ENCODE results near the gene SLC34A3. TPM values are rescaled to one million over a fixed set of nuclear protein-coding genes. Genes with fewer than 3 reads are reported as not detected.
A peak's percentile ranks its signal among the peaks of the same experiment; 100 is the strongest.

SLC34A3 gene
- total RNA-seq (under 1 TPM in 1 of 2 donors, not detected in 1; 0.06 TPM), polyA plus RNA-seq (ENCODE audit: insufficient read length in 2 of 2) (1 to 10 TPM in 1 of 2 donors, under 1 TPM in 1; 0.95 to 1.6 TPM)
- long read RNA-seq, donor 1 = 0 reads
- long read RNA-seq, donor 2 = 0 reads
- long read RNA-seq, donor 3 = 0 reads
- long read RNA-seq, donor 4 = 0 reads

DNA sequence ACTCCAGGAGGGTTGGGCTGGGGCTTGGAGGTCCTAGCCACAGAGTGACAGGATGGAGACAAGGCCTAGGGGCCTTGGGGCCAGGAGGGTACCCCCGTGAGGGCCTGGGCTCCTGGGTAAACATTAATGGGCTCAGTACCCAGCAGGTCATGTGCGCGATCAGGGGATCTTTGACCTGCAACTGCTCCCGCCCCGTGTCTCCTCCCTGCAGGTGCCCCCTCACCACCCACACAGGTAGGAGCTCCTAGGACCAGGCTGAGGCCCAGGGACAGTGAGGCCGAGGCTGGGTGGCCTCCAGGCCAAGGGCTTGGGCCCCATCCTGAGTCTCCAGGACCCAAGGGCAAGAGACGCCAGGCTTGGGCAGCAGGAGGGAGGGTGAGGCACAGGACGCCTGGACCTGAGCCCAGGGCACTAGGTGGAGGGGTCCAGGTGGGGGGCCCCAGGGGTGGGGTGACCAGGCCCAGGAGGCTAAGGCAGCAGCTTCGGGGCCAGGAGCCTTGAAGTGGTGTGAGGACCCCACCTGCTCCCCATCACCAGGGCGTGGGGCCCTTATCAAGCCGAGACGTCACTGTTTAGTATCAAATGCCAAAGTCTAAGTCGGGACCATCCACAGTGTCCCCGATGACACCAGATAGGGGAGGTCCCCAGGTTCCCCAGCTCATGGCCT lies at the start of gene SLC34A3:
SLC34A3 (plus strand) TSS at position 197 of the 667 bp plus-strand sequence. CDS start 802 bp downstream, outside the sequence.
- no peak within 1 kb of the TSS for H3K27ac ChIP-seq (ENCODE audit: low read depth, low read length)

DNA sequence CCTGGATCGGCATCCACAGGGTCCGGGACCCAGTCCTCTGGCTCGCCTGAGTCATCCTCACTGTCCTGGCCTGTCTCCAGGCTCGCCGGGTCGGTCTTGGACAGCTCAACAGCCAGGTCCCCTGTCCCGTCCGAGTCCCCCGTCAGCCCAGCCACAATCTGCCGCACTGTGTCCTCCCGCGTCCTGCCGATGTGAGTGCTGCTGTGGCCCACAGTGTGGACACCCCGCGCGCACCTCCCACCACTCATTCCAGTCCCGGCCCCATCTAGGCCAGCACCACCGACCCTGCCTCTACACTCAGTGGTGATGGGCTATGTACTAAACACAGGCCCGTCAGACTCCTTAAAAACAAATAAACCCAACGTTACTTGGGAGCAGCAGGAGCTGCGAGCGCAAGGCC lies 49.0 kb upstream of the SLC34A3 start:
- no peak for DNase-seq (ENCODE audit: low read depth in 4 of 6, low spot score in 6 of 6)
- no peaks in the 10 kb centered on the region for H3K9me3 ChIP-seq (ENCODE audit: control insufficient read depth, insufficient read depth, low read length)
- peaks cover 100% of the 10 kb centered on the region for H3K36me3 ChIP-seq (ENCODE audit: control insufficient read depth, insufficient read depth, low read length)
- no peak overlapping the region for H3K27ac ChIP-seq (ENCODE audit: low read depth, low read length)
- H3K4me1 ChIP-seq (ENCODE audit: control insufficient read depth, insufficient read depth, low read length) = peaks cover 12% of the 10 kb centered on the region
- no peak overlapping the region for H3K4me3 ChIP-seq (ENCODE audit: low read depth, low read length)
- WGBS (ENCODE audit: insufficient coverage) = 95% methylated on average over 22 of the region's 22 CpGs
- no peaks in the 10 kb centered on the region for H3K27me3 ChIP-seq (ENCODE audit: control insufficient read depth, insufficient read depth, low read length)

More for the DNA sequence above, at the start of gene SLC34A3:
- Histone ChIP-seq H3K4me3 (ENCODE audit: low read depth, low read length) (no peak within 1 kb of the TSS), H3K4me1 (ENCODE audit: control insufficient read depth, insufficient read depth, low read length) (peaks cover 15% of the 10 kb centered on the region), H3K36me3 (ENCODE audit: control insufficient read depth, insufficient read depth, low read length) (peaks cover 16% of the 10 kb centered on the region), H3K27me3 (ENCODE audit: control insufficient read depth, insufficient read depth, low read length) (no peaks in the 10 kb centered on the region), H3K9me3 (ENCODE audit: control insufficient read depth, insufficient read depth, low read length) (no peaks in the 10 kb centered on the region)
- WGBS (ENCODE audit: insufficient coverage) = 79% methylated on average over 14 of the region's 14 CpGs
- DNase-seq (ENCODE audit: low read depth in 4 of 6, low spot score in 6 of 6) = no peak

DNA sequence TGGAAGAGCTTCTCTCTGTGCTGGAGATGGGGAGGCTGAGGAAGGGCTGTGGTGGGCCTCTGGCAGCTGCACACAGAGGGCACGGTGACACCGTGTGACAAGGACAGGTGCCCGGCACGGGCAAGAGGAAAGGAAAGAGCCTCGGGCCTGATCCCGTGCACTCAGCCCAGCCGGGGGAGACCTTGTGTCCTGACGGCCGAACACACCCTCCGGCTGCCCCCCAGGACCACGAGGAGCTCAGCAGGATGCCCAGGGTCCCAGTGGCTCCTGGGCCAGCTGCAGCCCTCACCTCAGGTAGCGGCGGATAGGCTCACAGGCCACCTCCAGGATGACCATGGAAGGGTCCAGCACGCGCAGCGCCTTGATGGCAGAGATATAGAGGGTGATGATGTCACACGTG lies 47.9 kb upstream of the SLC34A3 start:
- Histone ChIP-seq H3K9me3 (ENCODE audit: control insufficient read depth, insufficient read depth, low read length) (no peaks in the 10 kb centered on the region), H3K4me3 (ENCODE audit: low read depth, low read length) (no peak overlapping the region), H3K4me1 (ENCODE audit: control insufficient read depth, insufficient read depth, low read length) (peaks cover 23% of the 10 kb centered on the region), H3K27me3 (ENCODE audit: control insufficient read depth, insufficient read depth, low read length) (no peaks in the 10 kb centered on the region), H3K36me3 (ENCODE audit: control insufficient read depth, insufficient read depth, low read length) (peaks cover 99% of the 10 kb centered on the region), H3K27ac (ENCODE audit: low read depth, low read length) (no peak overlapping the region)
- DNase-seq (ENCODE audit: low read depth in 4 of 6, low spot score in 6 of 6) = no peak
- 92% methylated on average over 17 of the region's 17 CpGs for WGBS (ENCODE audit: insufficient coverage)

DNA sequence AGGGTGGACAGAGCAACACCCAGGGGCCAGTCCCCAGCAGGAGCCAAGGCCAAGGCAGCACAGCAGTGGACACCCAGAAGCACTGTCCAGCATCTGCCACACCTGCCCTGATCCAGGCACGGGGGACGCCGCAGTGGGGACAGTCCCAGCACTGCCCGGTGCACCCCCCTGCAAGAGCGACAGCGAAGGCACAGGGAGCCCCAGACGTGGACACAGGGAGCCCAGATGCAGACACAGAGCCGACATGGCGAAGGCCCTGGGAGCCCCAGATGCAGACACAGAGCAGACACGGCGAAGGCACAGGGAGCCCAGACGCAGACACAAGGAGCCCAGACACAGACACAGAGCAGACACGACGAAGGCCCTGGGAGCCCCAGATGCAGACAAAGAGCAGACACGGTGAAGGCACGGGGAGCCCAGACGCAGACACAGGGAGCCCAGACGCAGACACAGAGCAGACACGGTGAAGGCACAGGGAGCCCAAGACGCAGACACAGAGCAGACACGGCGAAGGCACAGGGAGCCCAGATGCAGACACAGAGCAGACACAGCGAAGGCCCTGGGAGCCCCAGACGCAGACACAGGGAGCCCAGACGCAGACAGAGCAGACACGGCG lies 46.6 kb upstream of the SLC34A3 start:
- Histone ChIP-seq H3K27me3 (ENCODE audit: control insufficient read depth, insufficient read depth, low read length) (no peaks in the 10 kb centered on the region), H3K4me1 (ENCODE audit: control insufficient read depth, insufficient read depth, low read length) (peaks cover 30% of the 10 kb centered on the region), H3K27ac (ENCODE audit: low read depth, low read length) (no peak overlapping the region), H3K4me3 (ENCODE audit: low read depth, low read length) (no peak overlapping the region), H3K9me3 (ENCODE audit: control insufficient read depth, insufficient read depth, low read length) (no peaks in the 10 kb centered on the region), H3K36me3 (ENCODE audit: control insufficient read depth, insufficient read depth, low read length) (peaks cover 92% of the 10 kb centered on the region)
- WGBS (ENCODE audit: insufficient coverage) = 95% methylated on average over 27 of the region's 27 CpGs
- no peak for DNase-seq (ENCODE audit: low read depth in 4 of 6, low spot score in 6 of 6)

DNA sequence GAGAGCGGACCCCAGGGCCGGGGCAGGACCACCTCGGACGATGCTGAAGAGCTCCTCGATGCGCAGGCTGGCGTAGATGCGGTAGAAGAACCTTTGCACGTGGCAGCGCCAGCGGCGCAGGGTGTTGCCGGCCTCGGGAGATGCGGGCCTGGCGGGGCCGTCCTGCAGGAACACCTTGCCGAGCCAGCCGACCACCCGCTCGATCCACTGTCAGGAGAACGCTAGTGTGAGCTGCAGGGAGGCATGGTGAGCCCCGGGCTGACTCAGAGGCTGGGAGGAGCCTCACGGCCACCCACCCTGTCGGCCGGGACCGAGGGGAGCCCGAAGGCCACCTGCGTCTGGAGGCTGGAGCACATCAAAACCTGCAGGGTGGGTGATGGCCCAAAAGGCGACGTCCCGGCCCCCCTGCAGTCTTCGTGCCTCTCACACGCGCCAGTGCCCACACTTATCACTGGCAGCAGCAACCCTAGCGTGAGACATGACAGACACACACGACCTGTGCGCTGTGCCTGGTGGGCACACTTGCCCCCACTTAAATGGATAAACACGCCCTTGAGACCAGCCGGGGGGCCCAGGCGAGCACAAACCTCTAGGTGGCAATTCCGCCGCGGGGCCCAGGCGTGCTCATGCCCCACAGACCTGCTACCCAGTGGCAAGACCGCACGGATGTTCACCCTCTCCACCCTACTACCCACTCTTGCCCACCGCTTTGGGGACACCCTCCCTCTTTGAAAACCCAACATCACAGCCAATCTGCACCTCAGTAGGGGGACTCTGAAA lies 45.6 kb upstream of the SLC34A3 start:
- Histone ChIP-seq H3K4me1 (ENCODE audit: control insufficient read depth, insufficient read depth, low read length) (peaks cover 40% of the 10 kb centered on the region), H3K9me3 (ENCODE audit: control insufficient read depth, insufficient read depth, low read length) (no peaks in the 10 kb centered on the region), H3K4me3 (ENCODE audit: low read depth, low read length) (no peak overlapping the region), H3K27me3 (ENCODE audit: control insufficient read depth, insufficient read depth, low read length) (no peaks in the 10 kb centered on the region), H3K36me3 (ENCODE audit: control insufficient read depth, insufficient read depth, low read length) (peaks cover 92% of the 10 kb centered on the region), H3K27ac (ENCODE audit: low read depth, low read length) (no peak overlapping the region)
- WGBS (ENCODE audit: insufficient coverage) = 93% methylated on average over 48 of the region's 48 CpGs
- DNase-seq (ENCODE audit: low read depth in 4 of 6, low spot score in 6 of 6) = no peak

DNA sequence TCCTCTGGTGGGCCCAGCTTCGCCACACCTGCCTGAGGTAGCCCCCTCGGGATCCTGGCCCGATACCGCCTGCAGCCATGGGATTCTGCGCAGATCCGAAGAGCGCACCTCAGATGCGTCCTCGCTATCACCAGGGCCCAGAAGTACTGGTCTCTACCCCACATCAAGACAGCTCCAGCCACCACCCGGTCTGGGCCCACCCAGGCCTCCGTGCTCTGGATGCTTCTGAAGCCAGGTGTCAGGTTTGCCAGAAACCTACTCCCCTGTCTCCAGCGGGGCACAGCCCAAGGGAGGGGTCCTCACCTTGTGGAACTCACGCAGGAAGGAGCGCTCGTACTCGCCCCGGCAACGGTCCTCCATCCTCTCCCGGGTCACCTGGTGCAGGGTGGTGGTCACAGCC lies 44.8 kb upstream of the SLC34A3 start:
- WGBS (ENCODE audit: insufficient coverage) = 96% methylated on average over 19 of the region's 19 CpGs
- Histone ChIP-seq H3K4me1 (ENCODE audit: control insufficient read depth, insufficient read depth, low read length) (peaks cover 48% of the 10 kb centered on the region), H3K27me3 (ENCODE audit: control insufficient read depth, insufficient read depth, low read length) (no peaks in the 10 kb centered on the region), H3K9me3 (ENCODE audit: control insufficient read depth, insufficient read depth, low read length) (no peaks in the 10 kb centered on the region), H3K27ac (ENCODE audit: low read depth, low read length) (no peak overlapping the region), H3K36me3 (ENCODE audit: control insufficient read depth, insufficient read depth, low read length) (peaks cover 92% of the 10 kb centered on the region), H3K4me3 (ENCODE audit: low read depth, low read length) (no peak overlapping the region)
- DNase-seq (ENCODE audit: low read depth in 4 of 6, low spot score in 6 of 6) = no peak

DNA sequence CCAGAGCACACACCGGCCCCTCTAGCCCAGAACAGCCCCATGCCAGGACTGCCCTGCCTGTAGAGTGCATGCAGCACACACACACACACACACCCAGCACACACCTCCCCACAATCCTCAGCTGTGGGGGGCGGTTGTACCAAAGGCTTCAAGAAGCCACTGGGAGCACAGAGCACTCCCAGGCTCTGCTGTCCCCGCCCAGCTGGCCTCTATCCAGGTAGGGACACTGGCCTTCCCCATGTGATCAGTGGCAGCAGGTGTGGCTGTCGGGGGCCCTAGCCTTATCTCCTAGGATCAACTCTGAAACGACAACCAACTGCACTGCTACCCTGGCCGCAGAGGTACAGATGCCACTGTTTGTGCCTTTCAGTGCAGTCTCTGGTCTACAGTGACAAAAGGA lies 44.3 kb upstream of the SLC34A3 start:
- H3K4me3 ChIP-seq (ENCODE audit: low read depth, low read length) = no peak overlapping the region
- H3K27ac ChIP-seq (ENCODE audit: low read depth, low read length) = no peak overlapping the region
- H3K9me3 ChIP-seq (ENCODE audit: control insufficient read depth, insufficient read depth, low read length) = no peaks in the 10 kb centered on the region
- WGBS (ENCODE audit: insufficient coverage) = 89% methylated on average over 6 of the region's 6 CpGs
- no peaks in the 10 kb centered on the region for H3K27me3 ChIP-seq (ENCODE audit: control insufficient read depth, insufficient read depth, low read length)
- no peak for DNase-seq (ENCODE audit: low read depth in 4 of 6, low spot score in 6 of 6)
- peaks cover 92% of the 10 kb centered on the region for H3K36me3 ChIP-seq (ENCODE audit: control insufficient read depth, insufficient read depth, low read length)
- peaks cover 48% of the 10 kb centered on the region for H3K4me1 ChIP-seq (ENCODE audit: control insufficient read depth, insufficient read depth, low read length)

DNA sequence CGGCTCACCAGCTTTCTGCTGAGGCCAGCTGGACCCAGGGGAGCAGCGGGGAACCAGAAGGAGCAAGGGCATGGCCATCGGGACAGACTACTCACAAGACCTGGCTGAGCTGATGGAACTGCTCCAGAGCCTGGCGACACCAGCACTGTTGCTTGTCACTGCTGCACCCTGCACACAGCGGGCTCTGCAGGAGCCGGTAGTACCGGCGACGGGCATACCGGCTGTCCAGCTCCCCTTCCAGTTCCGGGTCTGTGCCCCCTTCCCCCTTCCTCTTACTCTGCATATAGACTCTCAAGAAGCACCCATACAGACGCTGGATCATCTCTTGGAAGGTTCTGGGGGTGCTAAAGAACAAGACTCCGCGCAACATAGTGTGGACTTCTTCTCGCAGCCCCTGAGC lies 43.3 kb upstream of the SLC34A3 start:
- Histone ChIP-seq H3K4me3 (ENCODE audit: low read depth, low read length) (peak overlapping the region; percentile 96), H3K36me3 (ENCODE audit: control insufficient read depth, insufficient read depth, low read length) (peaks cover 92% of the 10 kb centered on the region), H3K27ac (ENCODE audit: low read depth, low read length) (no peak overlapping the region), H3K9me3 (ENCODE audit: control insufficient read depth, insufficient read depth, low read length) (no peaks in the 10 kb centered on the region), H3K27me3 (ENCODE audit: control insufficient read depth, insufficient read depth, low read length) (no peaks in the 10 kb centered on the region), H3K4me1 (ENCODE audit: control insufficient read depth, insufficient read depth, low read length) (peaks cover 57% of the 10 kb centered on the region)
- DNase-seq (ENCODE audit: low read depth in 4 of 6, low spot score in 6 of 6) = no peak
- 86% methylated on average over 10 of the region's 15 CpGs for WGBS (ENCODE audit: insufficient coverage)

DNA sequence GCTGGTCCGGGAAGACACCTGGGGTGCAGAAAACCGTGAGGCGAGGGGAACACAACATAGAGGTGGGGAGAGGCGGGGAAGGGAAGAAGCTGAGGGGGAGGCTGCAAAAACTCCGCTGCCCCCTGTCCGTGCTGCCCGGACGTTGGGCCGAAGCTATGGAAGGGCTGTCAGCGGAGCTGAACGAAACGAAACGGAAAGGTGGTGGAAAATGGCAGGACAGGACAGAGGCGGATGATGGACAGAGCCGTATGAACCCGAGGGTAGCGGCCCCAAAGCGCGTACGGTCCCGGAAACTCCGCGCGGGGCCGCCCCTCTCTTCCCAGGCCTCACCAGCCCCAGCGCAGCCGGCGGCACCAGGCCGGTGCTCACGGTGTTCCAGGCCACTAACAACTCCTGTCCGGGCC lies 42.6 kb upstream of the SLC34A3 start:
- WGBS (ENCODE audit: insufficient coverage) = under 1% methylated on average over 31 of the region's 31 CpGs

More for the DNA sequence above, 42.6 kb upstream of the SLC34A3 start:
- H3K9me3 ChIP-seq (ENCODE audit: control insufficient read depth, insufficient read depth, low read length) = no peaks in the 10 kb centered on the region
- H3K4me1 ChIP-seq (ENCODE audit: control insufficient read depth, insufficient read depth, low read length) = peaks cover 57% of the 10 kb centered on the region
- peak overlapping the region; percentile 96 for H3K4me3 ChIP-seq (ENCODE audit: low read depth, low read length)
- H3K27me3 ChIP-seq (ENCODE audit: control insufficient read depth, insufficient read depth, low read length) = no peaks in the 10 kb centered on the region
- peaks cover 92% of the 10 kb centered on the region for H3K36me3 ChIP-seq (ENCODE audit: control insufficient read depth, insufficient read depth, low read length)
- peak overlapping the region; percentile 64 for H3K27ac ChIP-seq (ENCODE audit: low read depth, low read length)
- DNase-seq (ENCODE audit: low read depth in 4 of 6, low spot score in 6 of 6) = no peak

Data from spinal cord (tissue), 10 donors.